Measurements from ENCODE around the gene CFAP74. TPM values are rescaled to one million over a fixed set of nuclear protein-coding genes. Genes with fewer than 3 reads are reported as not detected.

CFAP74 gene
- polyA plus RNA-seq, 2 of the 4 experiments (the other 2 are of a cell fraction) = 0.03 to 0.04 TPM

- Histone ChIP-seq H3K4me2 (no peak overlapping the region), H3K27ac (no peak overlapping the region), H3K4me1 (no peaks in the 10 kb centered on the region), H3K9me3 (no peaks in the 10 kb centered on the region), H3K4me3 (no peak overlapping the region)
- ChIA-PET POLR2A (no interaction called here), CTCF (interaction anchor here (0.8 to 1.2 kb wide), 2 partner anchors 11 to 12 kb away, joined by 3 to 5 read pairs; no protein-coding TSS in a partner anchor)
- DNase-seq (ENCODE audit: low read depth in 1 of 2, low spot score in 1 of 2) = no peak
- FAIRE-seq = no peak
- WGBS (ENCODE audit: missing lambda C conversion rate) = 53% methylated on average over 9 of the region's 15 CpGs
- no peak for TF ChIP-seq HOXB13 (CRISPR knock-in tag; IDR thresholded peaks at IDR 0.05; ENCODE audit: low read depth)
- TF ChIP-seq SREBF2 (IDR thresholded peaks at IDR 0.05) = no peak
- no peak for TF ChIP-seq RARB (CRISPR knock-in tag; IDR thresholded peaks at IDR 0.05)
- no peak for TF ChIP-seq CBX2 (IDR thresholded peaks at IDR 0.05; ENCODE audit: borderline replicate concordance, low read depth)
- no peak for TF ChIP-seq NPAS2 (CRISPR knock-in tag; IDR thresholded peaks at IDR 0.05; ENCODE audit: borderline replicate concordance)
- TF ChIP-seq E2F6 (IDR thresholded peaks at IDR 0.05; ENCODE audit: borderline replicate concordance, low read depth) = no peak
- no peak for TF ChIP-seq ELK1 (IDR thresholded peaks at IDR 0.05; ENCODE audit: low read depth, low read length)
- no peak for TF ChIP-seq POLR2AphosphoS2 (conservative IDR thresholded peaks at IDR 0.05; ENCODE audit: low read length)
- no peak for TF ChIP-seq NR3C1 (IDR thresholded peaks at IDR 0.05)
- no peak for TF ChIP-seq RCOR1 (IDR thresholded peaks at IDR 0.05; ENCODE audit: low read depth, low read length)
- no peak for TF ChIP-seq HES2 (IDR thresholded peaks at IDR 0.05)
- ATAC-seq = no peak
Measured at GRCh38 chr1:2036287-2036686, 32.7 kb upstream of the CFAP74 start.

- TF ChIP-seq HES2 (IDR thresholded peaks at IDR 0.05) (no peak), FOSB (CRISPR knock-in tag; IDR thresholded peaks at IDR 0.05) (no peak), POLR2A (IDR thresholded peaks at IDR 0.05; ENCODE audit: low read length) (no peak), GATA3 (IDR thresholded peaks at IDR 0.05; ENCODE audit: borderline replicate concordance) (no peak), CTCF (IDR thresholded peaks at IDR 0.05) (no peak), KDM1A (IDR thresholded peaks at IDR 0.05; ENCODE audit: low read depth) (no peak), ZSCAN20 (CRISPR knock-in tag; IDR thresholded peaks at IDR 0.05) (no peak), HOXB13 (CRISPR knock-in tag; IDR thresholded peaks at IDR 0.05; ENCODE audit: low read depth) (no peak)
- H3K4me2 ChIP-seq = no peak overlapping the region
- no peaks in the 10 kb centered on the region for H3K4me1 ChIP-seq
- WGBS (ENCODE audit: missing lambda C conversion rate) = 57% methylated on average over 2 of the region's 13 CpGs
- DNase-seq (ENCODE audit: low read depth in 1 of 2, low spot score in 1 of 2) (no peak), ATAC-seq (no peak), FAIRE-seq (no peak)
- no peak overlapping the region for H3K27ac ChIP-seq
- H3K4me3 ChIP-seq = no peak overlapping the region
- ChIA-PET CTCF (interaction anchor here (0.7 to 3.6 kb wide), 2 partner anchors 9 to 73 kb away, joined by 3 to 13 read pairs; no protein-coding TSS in a partner anchor), POLR2A (no interaction called here)
- H3K9me3 ChIP-seq = no peaks in the 10 kb centered on the region
Measured at GRCh38 chr1:2033165-2033564, 29.6 kb upstream of the CFAP74 start.

- TF ChIP-seq PHF8 (IDR thresholded peaks at IDR 0.05; ENCODE audit: borderline replicate concordance, low read depth) = no peak
- TF ChIP-seq CHD4 (IDR thresholded peaks at IDR 0.05; ENCODE audit: borderline replicate concordance) = no peak
- no peak for TF ChIP-seq BHLHE40 (IDR thresholded peaks at IDR 0.05; ENCODE audit: low read depth, low read length)
- no peak for TF ChIP-seq CBX2 (IDR thresholded peaks at IDR 0.05; ENCODE audit: borderline replicate concordance, low read depth)
- no peak for TF ChIP-seq RFX5 (IDR thresholded peaks at IDR 0.05)
- TF ChIP-seq MAX (IDR thresholded peaks at IDR 0.05) = no peak
- no peak for TF ChIP-seq JUN (IDR thresholded peaks at IDR 0.05)
- TF ChIP-seq FOSB (CRISPR knock-in tag; IDR thresholded peaks at IDR 0.05) = no peak
- TF ChIP-seq ZFP36 (IDR thresholded peaks at IDR 0.05; ENCODE audit: borderline replicate concordance, partially characterized antibody) = no peak
- TF ChIP-seq HDAC2 (IDR thresholded peaks at IDR 0.05) = no peak
- TF ChIP-seq E2F6 (IDR thresholded peaks at IDR 0.05; ENCODE audit: borderline replicate concordance, low read depth) = no peak
- no peak for TF ChIP-seq FOSL2 (IDR thresholded peaks at IDR 0.05)
- no peak for TF ChIP-seq FOSL2 (CRISPR knock-in tag; IDR thresholded peaks at IDR 0.05)
- no peak for TF ChIP-seq ZSCAN20 (CRISPR knock-in tag; IDR thresholded peaks at IDR 0.05)
- no peak for TF ChIP-seq HOXB5 (CRISPR knock-in tag; IDR thresholded peaks at IDR 0.05)
- no peak for TF ChIP-seq KDM1A (IDR thresholded peaks at IDR 0.05; ENCODE audit: low read depth)
- no peak for TF ChIP-seq GATA3 (IDR thresholded peaks at IDR 0.05; ENCODE audit: borderline replicate concordance)
- Histone ChIP-seq H3K4me3 (no peak overlapping the region), H3K9me3 (no peaks in the 10 kb centered on the region), H3K4me2 (no peak overlapping the region), H3K4me1 (no peaks in the 10 kb centered on the region), H3K27ac (no peak overlapping the region)
- ChIA-PET POLR2A (no interaction called here), CTCF (interaction anchor here (0.7 to 3.8 kb wide), 3 partner anchors 10 to 73 kb away, joined by 3 to 20 read pairs (median 13); no protein-coding TSS in a partner anchor)
- 50% methylated on average over 3 of the region's 14 CpGs for WGBS (ENCODE audit: missing lambda C conversion rate)
- ATAC-seq (no peak), FAIRE-seq (no peak), DNase-seq (ENCODE audit: low read depth in 1 of 2, low spot score in 1 of 2) (no peak)
Measured at GRCh38 chr1:2032737-2033136, 29.2 kb upstream of the CFAP74 start.
